CD14-positive monocyte (primary cell): Measurements from ENCODE around the gene EPC1. TPM values are rescaled to one million over a fixed set of nuclear protein-coding genes. Genes with fewer than 3 reads are reported as not detected.
A peak's percentile ranks its signal among the peaks of the same experiment; 100 is the strongest.
"Not testable (repeated sequence)": the region's sequence is repeated elsewhere in the genome, so short reads cannot be mapped to it uniquely, and the experiment has no call there.

Experiments used
- DNase-seq, 3 donors: peaks; one replicate each; pipeline ENCODE4 v3.0.0-alpha.2; 2011 to 2022
- H2AFZ ChIP-seq: 2 replicates; pipeline ENCODE4 v1.6.0; 2012; ENCODE audit warnings: mild to moderate bottlenecking, low read depth, low read length, inconsistent platforms; ENCODE audit not compliant: insufficient read depth, poor library complexity, severe bottlenecking
- H3K27ac ChIP-seq, 2 donors: 1 replicate in 1 of 2; 2 replicates in 1 of 2; pipeline ENCODE4 v1.5.1; 2012 to 2013; ENCODE audit warnings: low read length in 2 of 2, control low read depth in 1 of 2, inconsistent platforms in 1 of 2, low read depth in 1 of 2, mild to moderate bottlenecking in 1 of 2
- H3K27me3 ChIP-seq, 2 donors: one replicate each; pipeline versions ENCODE4 v1.6.0 to v1.6.1; 2011 to 2013; ENCODE audit warnings: low read length in 2 of 2; ENCODE audit not compliant: control insufficient read depth in 2 of 2, insufficient read depth in 2 of 2
- H3K36me3 ChIP-seq, 2 donors: replicated peaks in 1 of 2; 1 replicate in 1 of 2; 2 replicates in 1 of 2; pipeline versions ENCODE4 v1.5.1 to v1.6.1; 2012 to 2013; ENCODE audit warnings: low read length in 2 of 2, control low read depth in 1 of 2, inconsistent platforms in 1 of 2, mild to moderate bottlenecking in 1 of 2; ENCODE audit not compliant: insufficient read depth in 2 of 2, control insufficient read depth in 1 of 2
- H3K4me1 ChIP-seq, 2 donors: 1 replicate in 1 of 2; 2 replicates in 1 of 2; pipeline versions ENCODE4 v1.5.1 to v1.6.1; 2012 to 2013; ENCODE audit warnings: low read length in 2 of 2, control low read depth in 1 of 2, inconsistent platforms in 1 of 2, mild to moderate bottlenecking in 1 of 2, moderate library complexity in 1 of 2; ENCODE audit not compliant: insufficient read depth in 2 of 2, control insufficient read depth in 1 of 2
- H3K4me2 ChIP-seq: replicated peaks from 2 replicates; pipeline ENCODE3; 2012; ENCODE audit warnings: low read length, moderate library complexity, mild to moderate bottlenecking; ENCODE audit not compliant: poor library complexity, severe bottlenecking; ENCODE audit errors: extremely low read depth
- H3K4me3 ChIP-seq, 3 experiments: fragments of 200-600 bp in 1 of 3; sonication (generic) in 1 of 3; replicated peaks in 1 of 3; 1 replicate in 2 of 3; 2 replicates in 1 of 3; pipeline ENCODE4 v1.5.1; 2011 to 2013; ENCODE audit warnings: low read length in 3 of 3, mild to moderate bottlenecking in 3 of 3, control low read depth in 2 of 3, low read depth in 2 of 3, inconsistent platforms in 1 of 3, moderate library complexity in 1 of 3
- H3K79me2 ChIP-seq: 2 replicates; pipeline ENCODE4 v1.6.0; 2012; ENCODE audit warnings: mild to moderate bottlenecking, control low read depth, inconsistent platforms, low read length, moderate library complexity; ENCODE audit not compliant: insufficient read depth
- H3K9ac ChIP-seq: 2 replicates; pipeline ENCODE4 v1.6.0; 2017; ENCODE audit warnings: low read length, mild to moderate bottlenecking; ENCODE audit not compliant: insufficient read depth, poor library complexity, severe bottlenecking
- H3K9me3 ChIP-seq, 2 donors: replicated peaks in 1 of 2; 1 replicate in 1 of 2; 2 replicates in 1 of 2; pipeline versions ENCODE4 v1.5.1 to v1.6.1; 2012 to 2013; ENCODE audit warnings: low read length in 2 of 2, control low read depth in 1 of 2; ENCODE audit not compliant: control insufficient read depth in 1 of 2, insufficient read depth in 1 of 2
- H4K20me1 ChIP-seq: 2 replicates; pipeline ENCODE4 v1.6.0; 2012; ENCODE audit warnings: mild to moderate bottlenecking, low read length, control low read depth, moderate library complexity; ENCODE audit not compliant: insufficient read depth
- H3K27ac Mint-ChIP-seq, 7 donors: one replicate each; pipeline ENCODE4 v1.8.0; 2020; ENCODE audit warnings: mild to moderate bottlenecking in 7 of 7, mixed read lengths in 7 of 7, moderate library complexity in 6 of 7, inconsistent platforms in 2 of 7
- H3K27me3 Mint-ChIP-seq, 3 donors: one replicate each; pipeline ENCODE4 v1.8.0; 2021 to 2022; ENCODE audit warnings: low read depth in 3 of 3, mild to moderate bottlenecking in 3 of 3, mixed read lengths in 3 of 3, moderate library complexity in 3 of 3, inconsistent platforms in 1 of 3
- H3K36me3 Mint-ChIP-seq, 2 donors: one replicate each; pipeline ENCODE4 v1.8.0; 2020; ENCODE audit warnings: mixed read lengths in 2 of 2, inconsistent platforms in 1 of 2, mild to moderate bottlenecking in 1 of 2
- H3K4me1 Mint-ChIP-seq: one replicate; pipeline ENCODE4 v1.8.0; 2020; ENCODE audit warnings: mild to moderate bottlenecking, mixed read lengths
- H3K4me3 Mint-ChIP-seq, 2 donors: one replicate each; pipeline ENCODE4 v1.8.0; 2020; ENCODE audit warnings: mild to moderate bottlenecking in 2 of 2, mixed read lengths in 2 of 2, moderate library complexity in 1 of 2
- H3K9me3 Mint-ChIP-seq, 7 donors: one replicate each; pipeline ENCODE4 v1.8.0; 2020 to 2022; ENCODE audit warnings: mixed read lengths in 7 of 7, mild to moderate bottlenecking in 6 of 7, moderate library complexity in 6 of 7, inconsistent platforms in 2 of 7
- WGBS: methylation state at CpG from one replicate; pipeline ENCODE4 v1.1.5; 2013; ENCODE audit warnings: missing lambda C conversion rate; ENCODE audit not compliant: insufficient coverage; 5-methylcytosine and 5-hydroxymethylcytosine counted together
- intact Hi-C, 2 donors: fragments of 100-400 bp; cut with micrococcal nuclease; formaldehyde crosslinking; loops; one replicate each; pipeline versions ENCODE4 v1.15.0 to v1.15.1; 2023
- polyA plus RNA-seq, 3 donors: library from polyadenylated mRNA; depleted of rRNA in 1 of 3; unstranded in 2 of 3; stranded (reverse) in 1 of 3; fragments of 300-500 nt in 2 of 3; fragments of >200 nt in 1 of 3; fragmentation: Illumina TruSeq in 2 of 3; gene quantifications; 1 replicate in 2 of 3; 2 replicates in 1 of 3; pipeline ENCODE4 v1.2.3, GENCODE V29; 2012 to 2021
- TF ChIP-seq, protein P1 (sequence below): fragments of 200-600 bp; IDR thresholded peaks from one replicate; pipeline ENCODE4 v1.8.0; 2022; ENCODE audit warnings: antibody characterized with exemption, mild to moderate bottlenecking

EPC1 gene
- polyA plus RNA-seq, 3 donors, result 28.3 to 60.8 (median 31.0) TPM

DNA sequence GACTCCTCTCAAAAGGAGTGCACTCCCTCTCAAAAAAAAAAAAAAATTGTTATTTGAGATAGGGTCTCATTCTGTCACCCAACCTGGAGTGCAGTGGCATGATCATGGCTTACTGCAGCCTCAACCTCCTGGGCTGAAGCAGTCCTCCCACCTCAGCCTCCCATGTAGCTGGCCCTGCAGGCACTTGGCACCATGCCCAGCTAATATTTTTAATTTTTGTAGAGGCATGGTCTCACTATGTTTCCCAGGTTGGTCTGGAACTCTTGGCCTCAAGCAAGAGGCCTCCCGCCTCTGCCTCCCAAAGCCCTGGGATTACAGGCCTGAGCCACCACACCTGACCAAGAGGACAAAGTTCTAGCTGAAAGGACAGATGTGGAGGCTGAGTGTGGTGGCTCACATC is 120.3 kb downstream of the EPC1 start:
- Histone ChIP-seq H3K36me3 (no peaks in the 10 kb centered on the region), H3K4me3 (no peak overlapping the region), H2AFZ (no peak overlapping the region), H3K4me2 (no peak overlapping the region), H3K27me3 (no peaks in the 10 kb centered on the region), H3K79me2 (no peaks in the 10 kb centered on the region), H3K9ac (no peak overlapping the region), H3K9me3 (peaks cover 0 to 4% of the 10 kb centered on the region in 2 donors), H3K4me1 (no peaks in the 10 kb centered on the region), H4K20me1 (no peaks in the 10 kb centered on the region), H3K27ac (no peak overlapping the region)
- Mint-ChIP-seq H3K27me3 (peaks cover 0 to 6% (median 3%) of the 10 kb centered on the region in 3 donors), H3K9me3 (peaks cover 2 to 21% (median 14%) of the 10 kb centered on the region in 7 donors), H3K27ac (no peak overlapping the region), H3K36me3 (no peaks in the 10 kb centered on the region), H3K4me1 (peaks cover 4% of the 10 kb centered on the region), H3K4me3 (no peak overlapping the region)
- intact Hi-C loops, result no loop called here
- TF ChIP-seq, protein P1, sequence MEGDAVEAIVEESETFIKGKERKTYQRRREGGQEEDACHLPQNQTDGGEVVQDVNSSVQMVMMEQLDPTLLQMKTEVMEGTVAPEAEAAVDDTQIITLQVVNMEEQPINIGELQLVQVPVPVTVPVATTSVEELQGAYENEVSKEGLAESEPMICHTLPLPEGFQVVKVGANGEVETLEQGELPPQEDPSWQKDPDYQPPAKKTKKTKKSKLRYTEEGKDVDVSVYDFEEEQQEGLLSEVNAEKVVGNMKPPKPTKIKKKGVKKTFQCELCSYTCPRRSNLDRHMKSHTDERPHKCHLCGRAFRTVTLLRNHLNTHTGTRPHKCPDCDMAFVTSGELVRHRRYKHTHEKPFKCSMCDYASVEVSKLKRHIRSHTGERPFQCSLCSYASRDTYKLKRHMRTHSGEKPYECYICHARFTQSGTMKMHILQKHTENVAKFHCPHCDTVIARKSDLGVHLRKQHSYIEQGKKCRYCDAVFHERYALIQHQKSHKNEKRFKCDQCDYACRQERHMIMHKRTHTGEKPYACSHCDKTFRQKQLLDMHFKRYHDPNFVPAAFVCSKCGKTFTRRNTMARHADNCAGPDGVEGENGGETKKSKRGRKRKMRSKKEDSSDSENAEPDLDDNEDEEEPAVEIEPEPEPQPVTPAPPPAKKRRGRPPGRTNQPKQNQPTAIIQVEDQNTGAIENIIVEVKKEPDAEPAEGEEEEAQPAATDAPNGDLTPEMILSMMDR, result no peak
- DNase-seq, result no peak
- WGBS, result 100% methylated on average over 1 of the region's 1 CpG

GRCh38 chr10:32225976-32226375 is 121.0 kb downstream of the EPC1 start:
- Mint-ChIP-seq H3K4me3 (no peak overlapping the region), H3K27ac (no peak overlapping the region), H3K27me3 (peaks cover 0 to 6% (median 3%) of the 10 kb centered on the region in 3 donors), H3K9me3 (peaks cover 2 to 22% (median 14%) of the 10 kb centered on the region in 7 donors), H3K36me3 (no peaks in the 10 kb centered on the region), H3K4me1 (peaks cover 4% of the 10 kb centered on the region)
- Histone ChIP-seq H3K27me3 (no peaks in the 10 kb centered on the region), H3K9ac (no peak overlapping the region), H3K4me3 (no peak overlapping the region), H3K9me3 (peaks cover 0 to 4% of the 10 kb centered on the region in 2 donors), H3K79me2 (no peaks in the 10 kb centered on the region), H3K4me2 (no peak overlapping the region), H2AFZ (no peak overlapping the region), H4K20me1 (no peaks in the 10 kb centered on the region), H3K4me1 (no peaks in the 10 kb centered on the region), H3K36me3 (no peaks in the 10 kb centered on the region), H3K27ac (no peak overlapping the region)
- no CpG with 5 or more reads among the region's 8 CpGs for WGBS
- DNase-seq, result no peak
- intact Hi-C loops, result no loop called here
- TF ChIP-seq, protein P1, result no peak

DNA sequence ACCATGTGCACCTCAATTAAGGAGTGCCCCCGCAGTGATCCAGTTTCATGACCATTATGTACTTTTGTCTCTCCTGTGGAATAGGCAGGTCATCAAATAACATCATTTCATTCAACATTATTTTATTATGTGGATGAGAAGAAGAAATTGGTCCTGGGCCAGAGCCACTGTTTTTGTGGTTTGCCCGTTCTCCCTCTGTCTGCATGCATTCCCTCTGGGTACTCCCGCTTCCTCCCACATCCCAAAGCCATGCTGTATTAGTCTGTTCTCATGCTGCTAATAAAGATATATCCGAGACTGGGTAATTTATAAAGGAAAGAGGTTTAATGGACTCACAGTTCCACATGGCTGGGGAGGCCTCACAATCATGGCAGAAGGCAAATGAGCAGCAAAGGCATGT is 124.6 kb downstream of the EPC1 start:
- H4K20me1 ChIP-seq, H3K27ac ChIP-seq, H3K36me3 ChIP-seq, H3K4me1 ChIP-seq, H3K27me3 Mint-ChIP-seq, H3K9ac ChIP-seq, H2AFZ ChIP-seq, H3K4me3 Mint-ChIP-seq, H3K79me2 ChIP-seq, H3K4me2 ChIP-seq, H3K36me3 Mint-ChIP-seq, H3K4me3 ChIP-seq, H3K27me3 ChIP-seq, DNase-seq, H3K4me1 Mint-ChIP-seq, intact Hi-C loops: not testable (repeated sequence)
- WGBS, result no CpG with 5 or more reads among the region's 4 CpGs
- H3K9me3 ChIP-seq, result peaks cover 21 to 24% of the 10 kb centered on the region in 2 donors
- peak overlapping the region in 1 of 7 donors; percentile 26 for H3K27ac Mint-ChIP-seq
- peaks cover 20 to 49% (median 38%) of the 10 kb centered on the region in 7 donors for H3K9me3 Mint-ChIP-seq
